ENCODE results near the gene SLC1A1.

DNA sequence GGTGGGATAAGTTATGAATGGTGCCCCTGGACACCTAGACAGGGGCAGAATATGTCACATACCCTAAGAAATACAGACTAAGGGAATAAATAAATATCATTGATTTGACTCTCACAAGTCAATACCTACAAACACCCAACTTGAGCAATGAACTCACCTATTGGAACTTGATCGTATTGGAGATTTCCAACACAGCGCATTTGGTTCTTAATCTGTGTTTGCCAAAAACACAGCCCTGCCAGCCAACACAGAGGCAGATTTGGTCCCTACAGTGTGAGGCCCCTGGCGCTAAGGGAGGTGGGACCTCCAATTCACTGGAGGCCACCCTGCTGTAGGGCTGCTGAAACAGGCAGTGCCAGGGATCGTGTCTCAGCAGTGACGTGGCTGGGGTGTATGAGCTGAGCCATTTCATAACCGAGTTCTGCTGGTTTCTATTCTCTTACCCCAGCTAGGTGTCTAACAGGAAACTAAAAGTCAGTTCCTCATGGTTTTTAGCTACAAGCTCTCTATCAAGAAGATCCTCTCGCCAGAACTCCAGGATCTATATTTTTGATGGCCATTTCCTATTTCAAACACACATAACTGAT is 84.5 kb downstream of the SLC1A1 start:
- TF ChIP-seq, protein P1, sequence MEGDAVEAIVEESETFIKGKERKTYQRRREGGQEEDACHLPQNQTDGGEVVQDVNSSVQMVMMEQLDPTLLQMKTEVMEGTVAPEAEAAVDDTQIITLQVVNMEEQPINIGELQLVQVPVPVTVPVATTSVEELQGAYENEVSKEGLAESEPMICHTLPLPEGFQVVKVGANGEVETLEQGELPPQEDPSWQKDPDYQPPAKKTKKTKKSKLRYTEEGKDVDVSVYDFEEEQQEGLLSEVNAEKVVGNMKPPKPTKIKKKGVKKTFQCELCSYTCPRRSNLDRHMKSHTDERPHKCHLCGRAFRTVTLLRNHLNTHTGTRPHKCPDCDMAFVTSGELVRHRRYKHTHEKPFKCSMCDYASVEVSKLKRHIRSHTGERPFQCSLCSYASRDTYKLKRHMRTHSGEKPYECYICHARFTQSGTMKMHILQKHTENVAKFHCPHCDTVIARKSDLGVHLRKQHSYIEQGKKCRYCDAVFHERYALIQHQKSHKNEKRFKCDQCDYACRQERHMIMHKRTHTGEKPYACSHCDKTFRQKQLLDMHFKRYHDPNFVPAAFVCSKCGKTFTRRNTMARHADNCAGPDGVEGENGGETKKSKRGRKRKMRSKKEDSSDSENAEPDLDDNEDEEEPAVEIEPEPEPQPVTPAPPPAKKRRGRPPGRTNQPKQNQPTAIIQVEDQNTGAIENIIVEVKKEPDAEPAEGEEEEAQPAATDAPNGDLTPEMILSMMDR (IDR thresholded peaks at IDR 0.05), result no peak
- no peak for TF ChIP-seq POLR2AphosphoS5 (IDR thresholded peaks at IDR 0.05)
- no peak for TF ChIP-seq EP300 (IDR thresholded peaks at IDR 0.05)
- TF ChIP-seq POLR2A (IDR thresholded peaks at IDR 0.05), result no peak

All from gastroesophageal sphincter (tissue), 3 donors.